ENCODE measurements around the gene AP4B1.
A peak's percentile ranks its signal among the peaks of the same experiment; 100 is the strongest.

Gene AP4B1

GRCh38 chr1:113938192-113938591 is 33.6 kb upstream of the AP4B1 start:
- Mint-ChIP-seq H3K4me3 (no peak overlapping the region), H3K9me3 (no peaks in the 10 kb centered on the region), H3K27me3 (no peaks in the 10 kb centered on the region), H3K36me3 (ENCODE audit: low read depth) (peaks cover 59% of the 10 kb centered on the region), H3K27ac (peak overlapping the region; percentile 81), H3K4me1 (ENCODE audit: low read depth) (peaks cover 91% of the 10 kb centered on the region)

- H3K4me3 Mint-ChIP-seq = peak overlapping the region; percentile 1
- H3K4me1 Mint-ChIP-seq (ENCODE audit: low read depth) = peaks cover 96% of the 10 kb centered on the region
- H3K9me3 Mint-ChIP-seq = no peaks in the 10 kb centered on the region
- H3K36me3 Mint-ChIP-seq (ENCODE audit: low read depth) = peaks cover 60% of the 10 kb centered on the region
- no peaks in the 10 kb centered on the region for H3K27me3 Mint-ChIP-seq
- peak overlapping the region; percentile 81 for H3K27ac Mint-ChIP-seq
These were observed 32.5 kb upstream of the AP4B1 start for GRCh38 chr1:113937146-113937545.

GRCh38 chr1:113935970-113936369 is 31.4 kb upstream of the AP4B1 start:
- H3K4me1 Mint-ChIP-seq (ENCODE audit: low read depth) = peaks cover 100% of the 10 kb centered on the region
- H3K27ac Mint-ChIP-seq = peak overlapping the region; percentile 0
- no peaks in the 10 kb centered on the region for H3K27me3 Mint-ChIP-seq
- peaks cover 52% of the 10 kb centered on the region for H3K36me3 Mint-ChIP-seq (ENCODE audit: low read depth)
- peak overlapping the region; percentile 21 for H3K4me3 Mint-ChIP-seq
- H3K9me3 Mint-ChIP-seq = no peaks in the 10 kb centered on the region

DNA sequence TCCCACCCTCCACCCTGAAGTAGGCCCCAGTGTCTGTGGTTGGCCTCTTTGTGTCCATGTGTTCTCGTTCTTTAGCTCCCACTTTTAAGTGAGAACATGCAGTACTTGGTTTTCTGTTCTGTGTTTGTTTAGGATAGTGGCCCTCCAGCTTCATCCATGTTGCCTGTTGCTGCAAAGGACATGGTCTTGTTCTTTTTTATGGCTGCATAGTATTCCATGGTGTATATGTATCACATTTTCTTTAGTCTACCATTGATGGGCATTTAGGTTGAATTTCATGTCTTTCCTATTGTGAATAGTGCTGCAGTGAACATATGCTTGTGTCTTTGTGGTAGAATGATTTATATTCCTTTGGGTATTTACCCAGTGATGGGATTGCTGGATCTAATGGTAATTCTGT is 30.6 kb upstream of the AP4B1 start:
- Mint-ChIP-seq H3K9me3 (no peaks in the 10 kb centered on the region), H3K27ac (peak overlapping the region; percentile 42), H3K4me1 (ENCODE audit: low read depth) (peaks cover 100% of the 10 kb centered on the region), H3K4me3 (no peak overlapping the region), H3K27me3 (no peaks in the 10 kb centered on the region), H3K36me3 (ENCODE audit: low read depth) (peaks cover 44% of the 10 kb centered on the region)

- Mint-ChIP-seq H3K27ac (peak overlapping the region; percentile 99), H3K4me1 (ENCODE audit: low read depth) (peaks cover 95% of the 10 kb centered on the region), H3K9me3 (no peaks in the 10 kb centered on the region), H3K4me3 (peak overlapping the region; percentile 98), H3K36me3 (ENCODE audit: low read depth) (peaks cover 42% of the 10 kb centered on the region), H3K27me3 (no peaks in the 10 kb centered on the region)
These were observed 30.0 kb upstream of the AP4B1 start for GRCh38 chr1:113934511-113935055.

GRCh38 chr1:113934006-113934405 is 29.4 kb upstream of the AP4B1 start:
- Mint-ChIP-seq H3K27me3 (no peaks in the 10 kb centered on the region), H3K4me1 (ENCODE audit: low read depth) (peaks cover 89% of the 10 kb centered on the region), H3K36me3 (ENCODE audit: low read depth) (peaks cover 37% of the 10 kb centered on the region), H3K27ac (peak overlapping the region; percentile 99), H3K9me3 (no peaks in the 10 kb centered on the region), H3K4me3 (peak overlapping the region; percentile 98)

DNA sequence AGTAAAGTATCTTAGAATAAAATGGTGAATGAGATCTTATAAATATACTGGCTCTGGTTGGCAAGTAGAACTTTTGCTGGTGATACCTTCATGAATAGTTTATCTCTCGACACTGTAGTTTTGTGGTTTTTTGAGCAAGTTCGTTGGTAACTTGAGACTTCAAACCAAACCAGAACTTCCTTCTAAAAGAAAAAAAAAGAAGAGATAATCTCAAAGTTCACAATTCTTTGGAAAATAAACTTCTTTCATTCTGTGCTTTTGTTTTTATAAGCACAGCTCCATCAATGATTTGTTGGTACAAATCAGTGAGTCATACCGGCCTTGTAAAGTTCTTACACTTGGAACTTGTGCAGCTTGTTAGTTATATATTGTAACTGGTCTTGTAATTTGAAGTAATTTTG is 26.9 kb upstream of the AP4B1 start:
- peak overlapping the region; percentile 99 for H3K27ac Mint-ChIP-seq
- no peaks in the 10 kb centered on the region for H3K27me3 Mint-ChIP-seq
- peak overlapping the region; percentile 98 for H3K4me3 Mint-ChIP-seq

GRCh38 chr1:113930499-113931161 is 26.0 kb upstream of the AP4B1 start:
- H3K27me3 Mint-ChIP-seq = no peaks in the 10 kb centered on the region
- peaks cover 71% of the 10 kb centered on the region for H3K4me1 Mint-ChIP-seq (ENCODE audit: low read depth)
- H3K36me3 Mint-ChIP-seq (ENCODE audit: low read depth) = peaks cover 26% of the 10 kb centered on the region
- no peaks in the 10 kb centered on the region for H3K9me3 Mint-ChIP-seq
- peak overlapping the region; percentile 98 for H3K4me3 Mint-ChIP-seq
- peak overlapping the region; percentile 99 for H3K27ac Mint-ChIP-seq

More for the DNA sequence above, 26.9 kb upstream of the AP4B1 start:
- no peaks in the 10 kb centered on the region for H3K9me3 Mint-ChIP-seq
- peaks cover 30% of the 10 kb centered on the region for H3K36me3 Mint-ChIP-seq (ENCODE audit: low read depth)
- H3K4me1 Mint-ChIP-seq (ENCODE audit: low read depth) = peaks cover 79% of the 10 kb centered on the region

DNA sequence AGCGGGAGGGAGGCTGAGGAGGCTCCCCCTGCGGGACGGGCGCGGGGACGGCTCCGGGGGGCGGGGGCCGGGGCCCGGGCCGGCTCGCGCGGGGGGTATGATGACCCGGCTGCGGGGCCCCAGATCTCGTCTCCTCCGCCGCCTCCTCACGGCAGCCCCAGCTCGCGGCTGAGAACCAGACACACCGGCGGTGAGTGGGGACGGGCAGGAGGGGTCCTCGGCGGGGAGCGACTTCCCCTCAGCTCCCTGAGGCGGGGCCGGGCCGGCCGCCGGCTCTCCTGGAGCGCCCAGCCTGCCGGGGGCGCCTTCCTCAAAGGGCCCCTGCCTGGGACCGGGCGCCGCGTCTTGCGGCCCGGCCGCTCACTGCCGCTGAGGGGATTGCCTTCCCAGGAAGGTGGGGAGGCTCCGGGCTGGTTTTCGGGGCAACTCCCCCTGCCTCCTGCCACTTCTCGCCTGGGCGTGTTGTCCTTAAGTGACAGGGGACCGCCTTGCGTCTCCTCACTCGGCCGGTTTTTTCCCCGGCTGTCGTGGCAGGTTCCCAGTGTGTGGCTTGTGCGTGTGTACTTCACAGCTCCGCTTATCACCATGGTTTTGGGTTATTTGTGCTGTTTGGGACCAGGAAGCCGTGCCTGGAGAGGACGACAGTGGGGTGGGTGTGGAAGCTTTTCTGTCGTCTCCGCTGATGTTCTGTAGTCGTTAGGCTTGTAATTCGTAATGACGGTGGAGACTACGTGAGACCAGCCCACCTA is 25.3 kb upstream of the AP4B1 start:
- H3K36me3 Mint-ChIP-seq (ENCODE audit: low read depth) = peaks cover 19% of the 10 kb centered on the region
- H3K27ac Mint-ChIP-seq = peak overlapping the region; percentile 99
- peak overlapping the region; percentile 98 for H3K4me3 Mint-ChIP-seq
- peaks cover 64% of the 10 kb centered on the region for H3K4me1 Mint-ChIP-seq (ENCODE audit: low read depth)
- H3K9me3 Mint-ChIP-seq = no peaks in the 10 kb centered on the region
- no peaks in the 10 kb centered on the region for H3K27me3 Mint-ChIP-seq

GRCh38 chr1:113928941-113929749 is 24.5 kb upstream of the AP4B1 start, which contains the start of gene HIPK1:
Gene HIPK1 (plus strand): TSS chr1:113929324.
- H3K4me1 Mint-ChIP-seq (ENCODE audit: low read depth) = peaks cover 56% of the 10 kb centered on the region
- H3K27me3 Mint-ChIP-seq = no peaks in the 10 kb centered on the region
- H3K9me3 Mint-ChIP-seq = no peaks in the 10 kb centered on the region
- peak within 1 kb of the TSS; percentile 98 for H3K4me3 Mint-ChIP-seq
- H3K36me3 Mint-ChIP-seq (ENCODE audit: low read depth) = peaks cover 16% of the 10 kb centered on the region
- peak within 1 kb of the TSS; percentile 99 for H3K27ac Mint-ChIP-seq

GRCh38 chr1:113928187-113928930 is 23.8 kb upstream of the AP4B1 start:
- Mint-ChIP-seq H3K36me3 (ENCODE audit: low read depth) (peaks cover 9% of the 10 kb centered on the region), H3K4me1 (ENCODE audit: low read depth) (peaks cover 48% of the 10 kb centered on the region), H3K27ac (peak overlapping the region; percentile 97), H3K9me3 (no peaks in the 10 kb centered on the region), H3K4me3 (peak overlapping the region; percentile 97), H3K27me3 (no peaks in the 10 kb centered on the region)

DNA sequence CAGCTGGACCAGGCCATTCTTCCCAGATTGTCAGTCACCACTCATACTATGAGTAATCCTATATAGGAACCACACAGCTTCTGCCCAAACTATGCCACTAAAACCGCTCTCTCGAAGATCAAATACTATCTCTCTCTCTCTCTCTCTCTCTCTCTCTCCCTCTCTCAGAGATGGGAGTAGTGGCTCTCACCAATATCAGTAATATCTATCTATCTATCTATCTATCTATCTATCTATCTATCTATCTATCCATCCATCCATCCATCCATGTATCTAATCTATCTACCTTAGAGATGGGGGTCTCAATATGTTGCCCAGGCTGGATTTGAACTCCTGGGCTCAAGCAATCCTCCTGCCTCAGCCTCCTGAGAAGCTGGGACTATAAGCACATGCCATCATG is 19.9 kb upstream of the AP4B1 start:
- no peaks in the 10 kb centered on the region for H3K36me3 Mint-ChIP-seq (ENCODE audit: low read depth)
- H3K27ac Mint-ChIP-seq = no peak overlapping the region
- H3K4me3 Mint-ChIP-seq = no peak overlapping the region
- no peaks in the 10 kb centered on the region for H3K27me3 Mint-ChIP-seq
- H3K4me1 Mint-ChIP-seq (ENCODE audit: low read depth) = peaks cover 15% of the 10 kb centered on the region
- no peaks in the 10 kb centered on the region for H3K9me3 Mint-ChIP-seq

- Mint-ChIP-seq H3K27me3 (no peaks in the 10 kb centered on the region), H3K4me3 (no peak overlapping the region), H3K27ac (no peak overlapping the region), H3K36me3 (ENCODE audit: low read depth) (no peaks in the 10 kb centered on the region), H3K4me1 (ENCODE audit: low read depth) (peaks cover 5% of the 10 kb centered on the region), H3K9me3 (no peaks in the 10 kb centered on the region)
These were observed 18.4 kb upstream of the AP4B1 start for GRCh38 chr1:113922957-113923356.

DNA sequence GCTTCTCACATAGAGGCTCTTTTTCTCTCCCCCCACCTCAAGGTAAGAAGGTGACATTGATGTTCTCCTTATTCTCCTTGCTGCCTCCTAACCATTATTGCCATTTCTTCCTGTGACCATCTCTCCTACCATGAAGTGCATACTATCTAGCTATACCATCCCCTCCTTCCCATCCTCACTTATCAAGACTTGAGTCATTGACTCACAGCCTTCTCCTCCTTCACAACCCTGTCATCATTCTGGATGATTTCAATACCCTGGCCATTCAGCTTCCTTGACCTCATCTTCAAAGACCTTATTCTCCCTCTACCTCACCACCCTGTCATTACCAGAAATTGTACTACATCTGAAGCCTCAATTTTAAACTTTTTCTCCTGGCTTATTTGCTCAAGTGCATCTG is 13.6 kb upstream of the AP4B1 start:
- no peaks in the 10 kb centered on the region for H3K4me1 Mint-ChIP-seq (ENCODE audit: low read depth)
- peaks cover 7% of the 10 kb centered on the region for H3K36me3 Mint-ChIP-seq (ENCODE audit: low read depth)
- no peak overlapping the region for H3K27ac Mint-ChIP-seq
- no peaks in the 10 kb centered on the region for H3K27me3 Mint-ChIP-seq
- no peaks in the 10 kb centered on the region for H3K9me3 Mint-ChIP-seq
- no peak overlapping the region for H3K4me3 Mint-ChIP-seq
